ENCODE data around the gene ANO7. TPM values are rescaled to one million over a fixed set of nuclear protein-coding genes. Genes with fewer than 3 reads are reported as not detected.

The ANO7 gene
- total RNA-seq, 2 donors from 2014 or later = 140 to 187 TPM

DNA sequence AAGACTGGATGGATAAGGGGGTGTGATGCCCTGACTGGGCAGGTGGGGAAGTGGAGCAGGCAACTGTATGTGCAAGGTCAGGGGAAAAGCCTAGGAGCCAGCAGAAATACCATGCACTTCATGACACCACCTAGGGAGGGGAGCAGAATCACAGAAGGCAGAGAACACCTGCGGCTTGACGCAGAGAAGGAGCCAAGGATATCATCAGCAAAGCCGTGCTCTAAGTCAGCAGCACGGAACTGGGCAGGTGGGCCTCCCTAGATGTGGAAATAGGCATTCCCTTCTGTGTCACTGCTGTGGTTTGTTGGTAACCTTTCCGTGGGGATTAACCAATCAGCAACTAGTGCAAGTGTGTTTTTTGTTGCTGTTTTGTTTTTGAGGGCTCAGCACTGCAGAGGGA, 85.7 kb downstream of the ANO7 start:
- H3K27me3 ChIP-seq (replicated peaks; ENCODE audit: insufficient read depth) = no peaks in the 10 kb centered on the region
- 87% methylated on average over 5 of the region's 5 CpGs for WGBS
- no peaks in the 10 kb centered on the region for H3K36me3 ChIP-seq
- H3K9me3 ChIP-seq = no peaks in the 10 kb centered on the region
- no peak overlapping the region for H3K4me3 ChIP-seq
- peaks cover 6% of the 10 kb centered on the region for H3K4me1 ChIP-seq (replicated peaks)
- no peak for DNase-seq (ENCODE audit: low spot score)
- peak overlapping the region in 1 of 2 donors; percentile 99 for H3K27ac ChIP-seq
- TF ChIP-seq, protein P1, sequence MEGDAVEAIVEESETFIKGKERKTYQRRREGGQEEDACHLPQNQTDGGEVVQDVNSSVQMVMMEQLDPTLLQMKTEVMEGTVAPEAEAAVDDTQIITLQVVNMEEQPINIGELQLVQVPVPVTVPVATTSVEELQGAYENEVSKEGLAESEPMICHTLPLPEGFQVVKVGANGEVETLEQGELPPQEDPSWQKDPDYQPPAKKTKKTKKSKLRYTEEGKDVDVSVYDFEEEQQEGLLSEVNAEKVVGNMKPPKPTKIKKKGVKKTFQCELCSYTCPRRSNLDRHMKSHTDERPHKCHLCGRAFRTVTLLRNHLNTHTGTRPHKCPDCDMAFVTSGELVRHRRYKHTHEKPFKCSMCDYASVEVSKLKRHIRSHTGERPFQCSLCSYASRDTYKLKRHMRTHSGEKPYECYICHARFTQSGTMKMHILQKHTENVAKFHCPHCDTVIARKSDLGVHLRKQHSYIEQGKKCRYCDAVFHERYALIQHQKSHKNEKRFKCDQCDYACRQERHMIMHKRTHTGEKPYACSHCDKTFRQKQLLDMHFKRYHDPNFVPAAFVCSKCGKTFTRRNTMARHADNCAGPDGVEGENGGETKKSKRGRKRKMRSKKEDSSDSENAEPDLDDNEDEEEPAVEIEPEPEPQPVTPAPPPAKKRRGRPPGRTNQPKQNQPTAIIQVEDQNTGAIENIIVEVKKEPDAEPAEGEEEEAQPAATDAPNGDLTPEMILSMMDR (IDR thresholded peaks at IDR 0.05) = no peak
- no peak for TF ChIP-seq POLR2AphosphoS5 (IDR thresholded peaks at IDR 0.05)
- TF ChIP-seq POLR2A (IDR thresholded peaks at IDR 0.05) = no peak
- intact Hi-C loops (cut with DNase I) = loop anchor here (5.0 kb wide), 2 partner anchors 83 to 172 kb away; partner anchors contain the start of genes FARP2 and MTERF4

Other genes starting within 250 kb of the ANO7 start
- gene SNED1, start 190.1 kb upstream of the ANO7 start, total RNA-seq = 100 to 1,000 TPM in 1 of 2 donors, 10 to 100 TPM in 1; 32.0 to 115 TPM
- gene MTERF4, start 86.4 kb upstream of the ANO7 start, total RNA-seq = 10 to 100 TPM; 91.3 to 98.5 TPM
- 100 to 1,000 TPM in 1 of 2 donors, 10 to 100 TPM in 1; 49.2 to 200 TPM for gene PASK, start 39.2 kb upstream of the ANO7 start, total RNA-seq
- 10 to 100 TPM; 50.0 to 91.3 TPM for gene PPP1R7, start 38.2 kb upstream of the ANO7 start, total RNA-seq
- gene HDLBP, start 127.0 kb downstream of the ANO7 start, total RNA-seq = 100 to 1,000 TPM; 529 to 612 TPM
- gene SEPTIN2, start 127.2 kb downstream of the ANO7 start, total RNA-seq = 100 to 1,000 TPM; 202 to 284 TPM
- 10 to 100 TPM; 32.4 to 35.9 TPM for gene FARP2, start 167.6 kb downstream of the ANO7 start, total RNA-seq

Data from prostate gland (tissue), 2 donors.